Panc1 (cell line): ENCODE measurements around the gene LITAFD. TPM values are rescaled to one million over a fixed set of nuclear protein-coding genes. Genes with fewer than 3 reads are reported as not detected.

Experiments
- ATAC-seq: fragments of 200-7000 bp; cut with Tn5 transposase; 2 replicates; pipeline ENCODE4 v1.9.1; 2020; ENCODE audit warnings: mild to moderate bottlenecking, moderate library complexity
- BruUV-seq: library from RNA; stranded (reverse); fragments of 400-500 nt; replicated peaks from 2 replicates; lab custom pipeline; 2021; lab: Mats Ljungman, UMichigan
- CTCF ChIA-PET: fragments of 300-600 bp; sonication (Branson Sonifier 250); formaldehyde crosslinking; loops from one replicate; lab custom pipeline; 2022; ENCODE audit warnings: antibody characterized with exemption; lab: Charles Lee
- POLR2A ChIA-PET: fragments of 300-600 bp; sonication (Branson Sonifier 250); formaldehyde crosslinking; loops from one replicate; lab custom pipeline; 2022; ENCODE audit warnings: antibody characterized with exemption; lab: Charles Lee
- DNase-seq: peaks from one replicate; pipeline ENCODE4 v3.0.0-alpha.2; 2010; ENCODE audit warnings: low read depth, low spot score
- H3K27ac ChIP-seq: 2 replicates; pipeline ENCODE4 v1.5.1; 2011; ENCODE audit warnings: mild to moderate bottlenecking, low read length, inconsistent platforms
- H3K27me3 ChIP-seq: fragments of 200-500 bp; sonication (Bioruptor generic); 2 replicates; pipeline ENCODE4 v1.6.0; 2014; ENCODE audit warnings: low read length, inconsistent platforms; ENCODE audit not compliant: control insufficient read depth, insufficient read depth
- H3K36me3 ChIP-seq: fragments of 200-500 bp; sonication (Bioruptor generic); 2 replicates; pipeline ENCODE4 v1.5.1; 2014; ENCODE audit warnings: inconsistent platforms, mild to moderate bottlenecking, low read length, moderate library complexity; ENCODE audit not compliant: control insufficient read depth, insufficient read depth
- H3K4me1 ChIP-seq: 2 replicates; pipeline ENCODE4 v1.5.1; 2011; ENCODE audit warnings: inconsistent platforms, mild to moderate bottlenecking, low read length, moderate library complexity; ENCODE audit not compliant: control insufficient read depth, insufficient read depth
- H3K4me3 ChIP-seq, 2 experiments: 2 replicates each; pipeline ENCODE4 v1.5.1; 2011 to 2012; ENCODE audit warnings: low read depth in 2 of 2, low read length in 2 of 2, mild to moderate bottlenecking in 2 of 2, inconsistent platforms in 1 of 2, moderate library complexity in 1 of 2
- H3K9me3 ChIP-seq: fragments of 200-500 bp; sonication (Bioruptor generic); 2 replicates; pipeline ENCODE4 v1.5.1; 2014; ENCODE audit warnings: low read depth, mild to moderate bottlenecking, inconsistent platforms, low read length, moderate library complexity; ENCODE audit not compliant: control insufficient read depth, insufficient read depth
- POLR2AphosphoS5 ChIP-seq: IDR thresholded peaks from 2 replicates; pipeline ENCODE4 v1.6.1; 2012; ENCODE audit warnings: mild to moderate bottlenecking, low read depth, low read length, moderate library complexity
- SIN3A ChIP-seq: IDR thresholded peaks from 2 replicates; pipeline ENCODE4 v1.6.1; 2012; ENCODE audit warnings: low read depth, mild to moderate bottlenecking, low read length, moderate library complexity, borderline replicate concordance; ENCODE audit not compliant: insufficient read depth
- TCF7L2 ChIP-seq: IDR thresholded peaks from 2 replicates; pipeline ENCODE4 v1.6.1; 2011; ENCODE audit warnings: mild to moderate bottlenecking, low read depth, low read length, inconsistent platforms
- in situ Hi-C: cut with HindIII; loops from 2 replicates; pipeline ENCODE4 v1.10.0; 2016; ENCODE audit warnings: low sequenced_read_pairs, low pct_unique_long_range_greater_than_20kb
- intact Hi-C: fragments of 100-400 bp; cut with micrococcal nuclease; formaldehyde crosslinking; loops from one replicate; pipeline ENCODE4 v1.10.0; 2022; ENCODE audit not compliant: unreplicated experiment
- total RNA-seq: library from RNA; stranded (reverse); gene quantifications from one replicate; pipeline ENCODE4 v1.2.1, GENCODE V29; 2021; ENCODE audit not compliant: unreplicated experiment
- TF ChIP-seq, protein P1 (sequence below), 2 experiments: IDR thresholded peaks; 2 replicates each; pipeline ENCODE4 v1.6.1; 2011 to 2012; ENCODE audit warnings: low read depth in 2 of 2, control low read depth in 1 of 2, low read length in 1 of 2, mild to moderate bottlenecking in 1 of 2, moderate library complexity in 1 of 2; ENCODE audit not compliant: insufficient read depth in 1 of 2
- TF ChIP-seq, protein P2 (sequence below): fragments of 450-650 bp; IDR thresholded peaks from 2 replicates; pipeline ENCODE4 v1.5.1; 2017; ENCODE audit warnings: mild to moderate bottlenecking

The LITAFD gene
- total RNA-seq, 1 experiment from 2014 or later, result not detected

DNA sequence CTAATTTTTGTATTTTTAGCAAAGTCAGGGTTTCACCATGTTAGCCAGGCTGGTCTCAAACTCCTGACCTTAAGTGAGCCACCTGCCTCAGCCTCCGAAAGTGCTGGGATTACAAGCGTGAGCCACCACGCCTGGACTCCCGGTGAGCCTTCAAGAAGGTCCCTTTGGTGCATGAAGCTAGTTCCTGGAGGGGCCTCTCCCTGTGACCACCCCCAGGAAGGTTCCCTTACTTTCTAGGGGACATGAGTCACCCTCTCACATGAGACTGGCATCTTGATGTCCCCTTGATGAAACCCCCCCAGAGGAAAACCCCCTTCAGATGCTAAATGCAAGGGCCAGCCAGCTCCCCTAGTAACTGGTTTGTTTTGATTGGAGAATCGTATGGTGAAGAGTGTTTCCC is 26.2 kb upstream of the LITAFD start:
- TF ChIP-seq SIN3A (no peak), TCF7L2 (no peak), POLR2AphosphoS5 (no peak)
- TF ChIP-seq, protein P1, sequence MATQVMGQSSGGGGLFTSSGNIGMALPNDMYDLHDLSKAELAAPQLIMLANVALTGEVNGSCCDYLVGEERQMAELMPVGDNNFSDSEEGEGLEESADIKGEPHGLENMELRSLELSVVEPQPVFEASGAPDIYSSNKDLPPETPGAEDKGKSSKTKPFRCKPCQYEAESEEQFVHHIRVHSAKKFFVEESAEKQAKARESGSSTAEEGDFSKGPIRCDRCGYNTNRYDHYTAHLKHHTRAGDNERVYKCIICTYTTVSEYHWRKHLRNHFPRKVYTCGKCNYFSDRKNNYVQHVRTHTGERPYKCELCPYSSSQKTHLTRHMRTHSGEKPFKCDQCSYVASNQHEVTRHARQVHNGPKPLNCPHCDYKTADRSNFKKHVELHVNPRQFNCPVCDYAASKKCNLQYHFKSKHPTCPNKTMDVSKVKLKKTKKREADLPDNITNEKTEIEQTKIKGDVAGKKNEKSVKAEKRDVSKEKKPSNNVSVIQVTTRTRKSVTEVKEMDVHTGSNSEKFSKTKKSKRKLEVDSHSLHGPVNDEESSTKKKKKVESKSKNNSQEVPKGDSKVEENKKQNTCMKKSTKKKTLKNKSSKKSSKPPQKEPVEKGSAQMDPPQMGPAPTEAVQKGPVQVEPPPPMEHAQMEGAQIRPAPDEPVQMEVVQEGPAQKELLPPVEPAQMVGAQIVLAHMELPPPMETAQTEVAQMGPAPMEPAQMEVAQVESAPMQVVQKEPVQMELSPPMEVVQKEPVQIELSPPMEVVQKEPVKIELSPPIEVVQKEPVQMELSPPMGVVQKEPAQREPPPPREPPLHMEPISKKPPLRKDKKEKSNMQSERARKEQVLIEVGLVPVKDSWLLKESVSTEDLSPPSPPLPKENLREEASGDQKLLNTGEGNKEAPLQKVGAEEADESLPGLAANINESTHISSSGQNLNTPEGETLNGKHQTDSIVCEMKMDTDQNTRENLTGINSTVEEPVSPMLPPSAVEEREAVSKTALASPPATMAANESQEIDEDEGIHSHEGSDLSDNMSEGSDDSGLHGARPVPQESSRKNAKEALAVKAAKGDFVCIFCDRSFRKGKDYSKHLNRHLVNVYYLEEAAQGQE (IDR thresholded peaks at IDR 0.05; ENCODE audit: insufficient read depth in 1 of 2, low read depth in 2 of 2, low read length in 1 of 2), result no peak
- TF ChIP-seq, protein P2, sequence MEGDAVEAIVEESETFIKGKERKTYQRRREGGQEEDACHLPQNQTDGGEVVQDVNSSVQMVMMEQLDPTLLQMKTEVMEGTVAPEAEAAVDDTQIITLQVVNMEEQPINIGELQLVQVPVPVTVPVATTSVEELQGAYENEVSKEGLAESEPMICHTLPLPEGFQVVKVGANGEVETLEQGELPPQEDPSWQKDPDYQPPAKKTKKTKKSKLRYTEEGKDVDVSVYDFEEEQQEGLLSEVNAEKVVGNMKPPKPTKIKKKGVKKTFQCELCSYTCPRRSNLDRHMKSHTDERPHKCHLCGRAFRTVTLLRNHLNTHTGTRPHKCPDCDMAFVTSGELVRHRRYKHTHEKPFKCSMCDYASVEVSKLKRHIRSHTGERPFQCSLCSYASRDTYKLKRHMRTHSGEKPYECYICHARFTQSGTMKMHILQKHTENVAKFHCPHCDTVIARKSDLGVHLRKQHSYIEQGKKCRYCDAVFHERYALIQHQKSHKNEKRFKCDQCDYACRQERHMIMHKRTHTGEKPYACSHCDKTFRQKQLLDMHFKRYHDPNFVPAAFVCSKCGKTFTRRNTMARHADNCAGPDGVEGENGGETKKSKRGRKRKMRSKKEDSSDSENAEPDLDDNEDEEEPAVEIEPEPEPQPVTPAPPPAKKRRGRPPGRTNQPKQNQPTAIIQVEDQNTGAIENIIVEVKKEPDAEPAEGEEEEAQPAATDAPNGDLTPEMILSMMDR, result no peak
- Histone ChIP-seq H3K9me3 (no peaks in the 10 kb centered on the region), H3K36me3 (peaks cover 2% of the 10 kb centered on the region; the same call in 1 of the 2 replicates), H3K4me1 (peaks cover 31% of the 10 kb centered on the region), H3K27me3 (no peaks in the 10 kb centered on the region), H3K27ac (peak overlapping the region; percentile 18; the same call in 1 of the 2 replicates), H3K4me3 (no peak overlapping the region)
- no TSS peak for BruUV-seq
- intact Hi-C loops (no loop called here), in situ Hi-C loops (no loop called here)
- ChIA-PET CTCF (interaction anchor here (0.6 to 1.2 kb wide), 2 partner anchors 8 to 199 kb away, joined by 5 to 8 read pairs; no protein-coding TSS in a partner anchor), POLR2A (interaction anchor here (0.6 kb wide), 1 partner anchor 113 kb away, joined by 5 read pairs; no protein-coding TSS in a partner anchor)
- DNase-seq (no peak), ATAC-seq (no peak)

DNA sequence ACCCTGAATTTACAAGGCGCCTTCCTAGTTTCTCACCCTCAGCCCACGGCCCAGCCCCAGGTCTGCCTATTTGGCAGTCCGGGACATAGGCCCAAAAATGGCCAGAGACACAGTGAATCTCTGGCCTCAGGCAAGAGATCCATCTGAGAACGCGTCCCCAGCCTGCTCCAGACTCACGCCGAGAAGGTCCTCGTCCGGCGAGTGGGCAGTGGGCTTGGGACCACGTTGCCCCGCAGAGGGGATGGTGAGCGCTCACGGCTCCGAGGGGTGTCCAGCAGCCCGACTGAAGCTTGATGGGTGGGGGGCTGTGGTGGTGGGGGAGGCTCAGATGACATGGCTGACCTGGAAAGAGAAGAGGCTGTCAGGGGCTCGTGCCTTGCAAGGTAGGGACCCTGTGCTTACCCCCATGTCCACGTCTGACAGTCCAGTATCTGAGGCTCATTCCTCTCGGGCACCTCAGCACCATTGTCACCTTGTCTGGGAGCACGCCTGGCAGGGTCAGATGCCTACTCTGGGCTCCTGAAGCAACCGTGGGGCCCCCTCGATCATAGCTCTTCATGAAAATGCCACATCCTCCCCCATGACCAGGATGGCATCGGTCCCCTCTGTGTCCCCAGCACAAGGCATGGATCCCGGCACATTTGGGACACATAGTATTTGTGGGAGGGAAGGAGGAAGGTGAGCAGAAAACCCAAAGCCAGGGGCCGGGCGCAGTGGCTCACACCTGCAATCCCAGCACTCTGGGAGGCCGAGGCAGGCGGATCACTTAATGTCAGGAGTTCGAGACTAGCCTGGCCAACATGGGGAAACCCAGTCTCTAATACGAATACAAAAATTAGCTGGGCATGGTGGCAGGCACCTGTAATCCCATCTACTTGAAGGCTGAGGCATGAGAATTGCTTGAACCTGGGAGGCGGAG is 22.9 kb upstream of the LITAFD start:
- no peak for ATAC-seq
- peaks cover 60% of the 10 kb centered on the region for H3K4me1 ChIP-seq
- CTCF ChIA-PET, result no interaction called here
- TF ChIP-seq TCF7L2 (no peak), SIN3A (no peak), POLR2AphosphoS5 (no peak)
- TF ChIP-seq, protein P1 (IDR thresholded peaks at IDR 0.05; ENCODE audit: insufficient read depth in 1 of 2, low read depth in 2 of 2, low read length in 1 of 2), result no peak
- TF ChIP-seq, protein P2, result no peak
- intact Hi-C loops, result no loop called here
- BruUV-seq, result no TSS peak
- no peak for DNase-seq
- H3K4me3 ChIP-seq, result no peak overlapping the region
- H3K36me3 ChIP-seq, result no peaks in the 10 kb centered on the region
- H3K27ac ChIP-seq, result peak overlapping the region; percentile 86
- in situ Hi-C loops, result no loop called here
- no peaks in the 10 kb centered on the region for H3K27me3 ChIP-seq
- H3K9me3 ChIP-seq, result no peaks in the 10 kb centered on the region
- POLR2A ChIA-PET, result no interaction called here
